Measurements from ENCODE around the gene ZNF91. TPM values are rescaled to one million over a fixed set of nuclear protein-coding genes. Genes with fewer than 3 reads are reported as not detected.

The ZNF91 gene
- polyA plus RNA-seq, 1 donor from 2014 or later, result 77.8 TPM

DNA sequence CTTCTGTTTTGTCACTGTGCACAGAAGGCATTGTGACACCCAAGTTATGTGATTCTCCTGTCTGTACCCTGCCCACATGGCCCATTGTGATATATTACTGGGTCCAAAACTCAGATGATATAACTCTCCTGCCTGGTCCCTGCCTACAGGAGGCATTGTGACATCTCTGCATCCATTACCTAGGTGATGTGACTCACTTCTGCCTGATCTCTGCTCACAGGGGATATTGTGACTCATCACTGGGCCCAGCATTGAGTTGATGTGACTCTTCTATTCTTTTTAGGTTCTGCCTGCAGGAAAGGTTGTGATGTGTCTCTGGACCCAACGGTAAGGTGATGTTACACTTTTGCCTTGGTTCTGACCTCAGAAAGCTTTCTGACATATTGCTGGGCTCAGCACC is 77.1 kb downstream of the ZNF91 start:
- no peaks in the 10 kb centered on the region for H3K27me3 ChIP-seq (ENCODE audit: insufficient read depth, low read depth, low read length)
- no peak overlapping the region for H2AFZ ChIP-seq (ENCODE audit: low read depth, low read length)
- H3K36me3 ChIP-seq (ENCODE audit: insufficient read depth, low read length), result no peaks in the 10 kb centered on the region
- no peaks in the 10 kb centered on the region for H3F3A ChIP-seq (ENCODE audit: insufficient read depth, low read length, poor library complexity, severe bottlenecking)
- no peaks in the 10 kb centered on the region for H3K79me2 ChIP-seq (replicated peaks; ENCODE audit: insufficient read depth, low read length)
- H4K20me1 ChIP-seq (ENCODE audit: insufficient read depth), result no peaks in the 10 kb centered on the region
- no peaks in the 10 kb centered on the region for H3K9me3 ChIP-seq (ENCODE audit: low read length)
- TF ChIP-seq TAF1 (IDR thresholded peaks at IDR 0.05; ENCODE audit: low read depth), result no peak
- TF ChIP-seq RAD21 (conservative IDR thresholded peaks at IDR 0.05), result no peak
- no peak for TF ChIP-seq SMC3 (conservative IDR thresholded peaks at IDR 0.05; ENCODE audit: poor library complexity)
- no peak overlapping the region for H3K4me3 ChIP-seq (ENCODE audit: low read length)
- no peaks in the 10 kb centered on the region for H3K9me2 ChIP-seq (ENCODE audit: insufficient read depth, low read length)
- no peak overlapping the region for H3K4me2 ChIP-seq (ENCODE audit: low read length)
- no peak overlapping the region for H3K9ac ChIP-seq (ENCODE audit: low read length)
- no peak overlapping the region for H3K27ac ChIP-seq (ENCODE audit: low read length)

- Histone ChIP-seq H3K9me3 (ENCODE audit: low read length) (no peaks in the 10 kb centered on the region), H3K9ac (ENCODE audit: low read length) (no peak overlapping the region), H4K20me1 (ENCODE audit: insufficient read depth) (no peaks in the 10 kb centered on the region), H3K4me2 (ENCODE audit: low read length) (no peak overlapping the region), H3K4me3 (ENCODE audit: low read length) (no peak overlapping the region), H3K27ac (ENCODE audit: low read length) (no peak overlapping the region), H3K36me3 (ENCODE audit: insufficient read depth, low read length) (no peaks in the 10 kb centered on the region), H3K79me2 (replicated peaks; ENCODE audit: insufficient read depth, low read length) (no peaks in the 10 kb centered on the region), H3K27me3 (ENCODE audit: insufficient read depth, low read depth, low read length) (no peaks in the 10 kb centered on the region), H2AFZ (ENCODE audit: low read depth, low read length) (no peak overlapping the region), H3F3A (ENCODE audit: insufficient read depth, low read length, poor library complexity, severe bottlenecking) (no peaks in the 10 kb centered on the region), H3K9me2 (ENCODE audit: insufficient read depth, low read length) (no peaks in the 10 kb centered on the region)
- TF ChIP-seq SMC3 (conservative IDR thresholded peaks at IDR 0.05; ENCODE audit: poor library complexity) (no peak), RAD21 (conservative IDR thresholded peaks at IDR 0.05) (no peak), POLR2AphosphoS5 (IDR thresholded peaks at IDR 0.05) (no peak), TAF1 (IDR thresholded peaks at IDR 0.05; ENCODE audit: low read depth) (no peak), MXI1 (conservative IDR thresholded peaks at IDR 0.05; ENCODE audit: poor library complexity, severe bottlenecking) (no peak), EZH2 (IDR thresholded peaks at IDR 0.05; ENCODE audit: borderline replicate concordance, insufficient read depth, low read length, poor library complexity, severe bottlenecking) (no peak), EP300 (conservative IDR thresholded peaks at IDR 0.05; ENCODE audit: poor library complexity, severe bottlenecking) (no peak)
- TF ChIP-seq, protein P1, sequence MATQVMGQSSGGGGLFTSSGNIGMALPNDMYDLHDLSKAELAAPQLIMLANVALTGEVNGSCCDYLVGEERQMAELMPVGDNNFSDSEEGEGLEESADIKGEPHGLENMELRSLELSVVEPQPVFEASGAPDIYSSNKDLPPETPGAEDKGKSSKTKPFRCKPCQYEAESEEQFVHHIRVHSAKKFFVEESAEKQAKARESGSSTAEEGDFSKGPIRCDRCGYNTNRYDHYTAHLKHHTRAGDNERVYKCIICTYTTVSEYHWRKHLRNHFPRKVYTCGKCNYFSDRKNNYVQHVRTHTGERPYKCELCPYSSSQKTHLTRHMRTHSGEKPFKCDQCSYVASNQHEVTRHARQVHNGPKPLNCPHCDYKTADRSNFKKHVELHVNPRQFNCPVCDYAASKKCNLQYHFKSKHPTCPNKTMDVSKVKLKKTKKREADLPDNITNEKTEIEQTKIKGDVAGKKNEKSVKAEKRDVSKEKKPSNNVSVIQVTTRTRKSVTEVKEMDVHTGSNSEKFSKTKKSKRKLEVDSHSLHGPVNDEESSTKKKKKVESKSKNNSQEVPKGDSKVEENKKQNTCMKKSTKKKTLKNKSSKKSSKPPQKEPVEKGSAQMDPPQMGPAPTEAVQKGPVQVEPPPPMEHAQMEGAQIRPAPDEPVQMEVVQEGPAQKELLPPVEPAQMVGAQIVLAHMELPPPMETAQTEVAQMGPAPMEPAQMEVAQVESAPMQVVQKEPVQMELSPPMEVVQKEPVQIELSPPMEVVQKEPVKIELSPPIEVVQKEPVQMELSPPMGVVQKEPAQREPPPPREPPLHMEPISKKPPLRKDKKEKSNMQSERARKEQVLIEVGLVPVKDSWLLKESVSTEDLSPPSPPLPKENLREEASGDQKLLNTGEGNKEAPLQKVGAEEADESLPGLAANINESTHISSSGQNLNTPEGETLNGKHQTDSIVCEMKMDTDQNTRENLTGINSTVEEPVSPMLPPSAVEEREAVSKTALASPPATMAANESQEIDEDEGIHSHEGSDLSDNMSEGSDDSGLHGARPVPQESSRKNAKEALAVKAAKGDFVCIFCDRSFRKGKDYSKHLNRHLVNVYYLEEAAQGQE (IDR thresholded peaks at IDR 0.05; ENCODE audit: borderline replicate concordance), result no peak
- TF ChIP-seq, protein P2, sequence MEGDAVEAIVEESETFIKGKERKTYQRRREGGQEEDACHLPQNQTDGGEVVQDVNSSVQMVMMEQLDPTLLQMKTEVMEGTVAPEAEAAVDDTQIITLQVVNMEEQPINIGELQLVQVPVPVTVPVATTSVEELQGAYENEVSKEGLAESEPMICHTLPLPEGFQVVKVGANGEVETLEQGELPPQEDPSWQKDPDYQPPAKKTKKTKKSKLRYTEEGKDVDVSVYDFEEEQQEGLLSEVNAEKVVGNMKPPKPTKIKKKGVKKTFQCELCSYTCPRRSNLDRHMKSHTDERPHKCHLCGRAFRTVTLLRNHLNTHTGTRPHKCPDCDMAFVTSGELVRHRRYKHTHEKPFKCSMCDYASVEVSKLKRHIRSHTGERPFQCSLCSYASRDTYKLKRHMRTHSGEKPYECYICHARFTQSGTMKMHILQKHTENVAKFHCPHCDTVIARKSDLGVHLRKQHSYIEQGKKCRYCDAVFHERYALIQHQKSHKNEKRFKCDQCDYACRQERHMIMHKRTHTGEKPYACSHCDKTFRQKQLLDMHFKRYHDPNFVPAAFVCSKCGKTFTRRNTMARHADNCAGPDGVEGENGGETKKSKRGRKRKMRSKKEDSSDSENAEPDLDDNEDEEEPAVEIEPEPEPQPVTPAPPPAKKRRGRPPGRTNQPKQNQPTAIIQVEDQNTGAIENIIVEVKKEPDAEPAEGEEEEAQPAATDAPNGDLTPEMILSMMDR (IDR thresholded peaks at IDR 0.05; ENCODE audit: poor library complexity, severe bottlenecking), result no peak
Observed at GRCh38 chr19:23315286-23315685, 80.0 kb downstream of the ZNF91 start.
